GM10248 (cell line): ENCODE results near the gene ZEB2.

Experiments
- CTCF ChIA-PET: fragments of 300-600 bp; sonication (Branson Sonifier 250); formaldehyde crosslinking; extraction: SDS; loops from one replicate; lab custom pipeline; 2021; ENCODE audit warnings: antibody characterized with exemption; lab: Yijun Ruan, JAX
- POLR2A ChIA-PET: fragments of 350-650 bp; sonication (Branson Sonifier 250); formaldehyde crosslinking; extraction: SDS; loops from one replicate; lab custom pipeline; 2020; ENCODE audit warnings: antibody characterized with exemption; lab: Yijun Ruan, JAX
- DNase-seq: peaks from one replicate; pipeline ENCODE4 v3.0.0; 2012; ENCODE audit errors: extremely low spot score
- CTCF ChIP-seq: IDR thresholded peaks from 2 replicates; pipeline ENCODE4 v1.5.1; 2012; ENCODE audit warnings: mild to moderate bottlenecking, low read depth; ENCODE audit errors: extremely low read depth, missing control alignments, control extremely low read depth

ZEB2 gene

GRCh38 chr2:144495227-144496091, 24.5 kb downstream of the ZEB2 start:
- TF ChIP-seq CTCF: no peak
- ChIA-PET POLR2A (no interaction called here), CTCF (interaction anchor here (1.1 to 2.3 kb wide), 2 partner anchors 9 to 24 kb away, joined by 3 to 8 read pairs; partner anchors contain the start of gene ZEB2)
- DNase-seq: no peak

GRCh38 chr2:144493027-144493809, 26.7 kb downstream of the ZEB2 start:
- CTCF ChIA-PET: interaction anchor here (1.1 to 2.3 kb wide), 5 partner anchors 11 to 43 kb away, joined by 3 to 8 read pairs (median 3); no protein-coding TSS in a partner anchor
- DNase-seq: no peak
- POLR2A ChIA-PET: no interaction called here
- TF ChIP-seq CTCF: no peak

GRCh38 chr2:144490857-144491256, 29.1 kb downstream of the ZEB2 start:
- CTCF ChIA-PET: interaction anchor here (1.3 kb wide), 1 partner anchor 18 kb away, joined by 3 read pairs; no protein-coding TSS in a partner anchor
- no peak for DNase-seq
- TF ChIP-seq CTCF: no peak
- POLR2A ChIA-PET: no interaction called here

- POLR2A ChIA-PET: no interaction called here
- TF ChIP-seq CTCF: no peak
- no peak for DNase-seq
- CTCF ChIA-PET: interaction anchor here (1.3 kb wide), 1 partner anchor 19 kb away, joined by 3 read pairs; no protein-coding TSS in a partner anchor
These were observed 29.9 kb downstream of the ZEB2 start for GRCh38 chr2:144490017-144490416.

GRCh38 chr2:144489315-144489916, 30.5 kb downstream of the ZEB2 start:
- ChIA-PET CTCF (interaction anchor here (1.3 kb wide), 1 partner anchor 20 kb away, joined by 3 read pairs; no protein-coding TSS in a partner anchor), POLR2A (no interaction called here)
- no peak for TF ChIP-seq CTCF
- DNase-seq: no peak

GRCh38 chr2:144484201-144484948, 35.5 kb downstream of the ZEB2 start:
- no peak for TF ChIP-seq CTCF
- no peak for DNase-seq
- POLR2A ChIA-PET: no interaction called here
- CTCF ChIA-PET: interaction anchor here (0.8 kb wide), 1 partner anchor 26 kb away, joined by 3 read pairs; no protein-coding TSS in a partner anchor
